Adipocyte (in vitro differentiated cells): ENCODE measurements around the gene CAMTA1.
"Not testable (repeated sequence)": the region's sequence is repeated elsewhere in the genome, so short reads cannot be mapped to it uniquely, and the experiment has no call there.

Experiments
- DNase-seq: peaks from one replicate; pipeline ENCODE4 v3.0.0-alpha.2; 2015; ENCODE audit warnings: low read depth
- H3K27me3 ChIP-seq: replicated peaks from 2 replicates; pipeline ENCODE4 v1.7.0; 2013; ENCODE audit warnings: mild to moderate bottlenecking, low read length, moderate library complexity; ENCODE audit not compliant: control insufficient read depth, insufficient read depth
- H3K36me3 ChIP-seq: 2 replicates; pipeline ENCODE4 v1.7.0; 2013; ENCODE audit warnings: low read length, mild to moderate bottlenecking, moderate library complexity; ENCODE audit not compliant: control insufficient read depth, insufficient read depth, severe bottlenecking
- H3K4me1 ChIP-seq: 2 replicates; pipeline ENCODE4 v1.7.0; 2013; ENCODE audit warnings: mild to moderate bottlenecking, low read length, moderate library complexity; ENCODE audit not compliant: control insufficient read depth, insufficient read depth
- H3K4me3 ChIP-seq: 2 replicates; pipeline ENCODE4 v1.7.0; 2013; ENCODE audit warnings: mild to moderate bottlenecking, low read length, moderate library complexity
- H3K9ac ChIP-seq: 2 replicates; pipeline ENCODE4 v1.7.0; 2013; ENCODE audit warnings: mild to moderate bottlenecking, low read length, moderate library complexity
- H3K9me3 ChIP-seq: 2 replicates; pipeline ENCODE4 v1.7.0; 2013; ENCODE audit warnings: mild to moderate bottlenecking, low read length, moderate library complexity; ENCODE audit not compliant: control insufficient read depth

The CAMTA1 gene

DNA sequence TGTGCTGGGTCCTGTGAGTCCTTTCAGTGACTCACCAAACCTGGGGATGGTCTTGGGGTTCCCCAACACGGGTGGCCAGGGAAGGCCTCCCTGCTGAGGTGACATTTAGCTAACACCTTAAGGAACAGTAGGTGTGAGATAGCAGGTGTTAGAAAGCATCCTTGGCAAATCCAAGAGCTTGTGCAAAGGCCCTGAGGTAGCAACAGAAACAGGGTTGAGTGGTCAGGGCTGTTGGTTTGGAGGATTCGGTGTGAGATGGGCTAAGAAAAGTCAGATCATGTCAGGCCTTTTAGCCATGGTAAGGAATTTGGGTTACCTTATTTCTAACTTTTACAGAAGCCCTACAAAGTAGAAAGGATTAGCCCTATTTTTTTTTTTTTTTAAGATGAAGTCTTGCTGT lies 343.0 kb downstream of the CAMTA1 start:
- Histone ChIP-seq H3K27me3 (peaks cover 16% of the 10 kb centered on the region), H3K9ac (no peak overlapping the region), H3K4me1 (peaks cover 3% of the 10 kb centered on the region), H3K36me3 (no peaks in the 10 kb centered on the region), H3K4me3 (no peak overlapping the region), H3K9me3 (peaks cover 4% of the 10 kb centered on the region)
- no peak for DNase-seq

DNA sequence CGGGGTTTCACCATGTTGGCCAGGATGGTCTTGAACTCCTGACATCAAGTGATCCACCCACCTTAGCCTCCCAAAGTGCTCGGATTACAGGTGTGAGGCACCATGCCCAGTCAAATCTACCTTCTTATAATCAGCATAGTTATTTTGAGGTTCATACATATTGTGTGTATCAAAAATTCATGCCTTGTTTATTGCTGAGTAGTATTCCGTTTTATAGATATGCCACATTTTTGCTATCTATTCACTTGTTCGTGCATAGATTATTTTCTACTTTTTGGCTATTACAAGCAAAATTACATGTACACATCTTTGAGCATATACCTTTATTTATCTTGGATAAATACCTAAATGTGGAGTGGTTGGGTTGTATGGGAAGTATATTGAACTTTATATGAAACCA lies 344.9 kb downstream of the CAMTA1 start:
- H3K9ac ChIP-seq, result no peak overlapping the region

DNA sequence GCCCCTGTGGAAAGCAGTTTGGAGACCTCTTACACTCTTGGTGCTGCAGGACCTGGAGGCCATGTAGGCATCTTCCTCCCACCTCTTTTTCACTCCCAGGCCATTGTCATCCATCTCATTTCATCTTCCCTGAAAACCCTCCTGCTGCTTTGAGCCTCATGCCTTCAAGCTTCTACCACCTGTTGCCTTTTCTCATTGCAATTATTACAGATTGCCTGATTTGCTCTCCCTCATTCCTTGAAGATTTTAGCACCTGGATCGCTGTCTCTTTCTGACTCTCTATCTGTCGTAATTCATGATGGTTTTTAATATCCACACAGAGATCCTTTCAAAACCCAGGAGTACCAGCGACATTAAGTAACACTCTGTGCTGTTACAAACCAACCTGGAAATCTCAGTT lies 350.2 kb downstream of the CAMTA1 start:
- no peak for DNase-seq
- no peak overlapping the region for H3K9ac ChIP-seq
- no peak overlapping the region for H3K4me3 ChIP-seq
- peaks cover 8% of the 10 kb centered on the region for H3K27me3 ChIP-seq
- H3K4me1 ChIP-seq, result no peaks in the 10 kb centered on the region
- H3K9me3 ChIP-seq, result no peaks in the 10 kb centered on the region
- H3K36me3 ChIP-seq, result no peaks in the 10 kb centered on the region

More for the DNA sequence above, 344.9 kb downstream of the CAMTA1 start:
- Histone ChIP-seq H3K27me3 (peaks cover 4% of the 10 kb centered on the region), H3K4me1 (peaks cover 3% of the 10 kb centered on the region), H3K36me3 (no peaks in the 10 kb centered on the region), H3K9me3 (peaks cover 4% of the 10 kb centered on the region), H3K4me3 (no peak overlapping the region)
- DNase-seq, result no peak

DNA sequence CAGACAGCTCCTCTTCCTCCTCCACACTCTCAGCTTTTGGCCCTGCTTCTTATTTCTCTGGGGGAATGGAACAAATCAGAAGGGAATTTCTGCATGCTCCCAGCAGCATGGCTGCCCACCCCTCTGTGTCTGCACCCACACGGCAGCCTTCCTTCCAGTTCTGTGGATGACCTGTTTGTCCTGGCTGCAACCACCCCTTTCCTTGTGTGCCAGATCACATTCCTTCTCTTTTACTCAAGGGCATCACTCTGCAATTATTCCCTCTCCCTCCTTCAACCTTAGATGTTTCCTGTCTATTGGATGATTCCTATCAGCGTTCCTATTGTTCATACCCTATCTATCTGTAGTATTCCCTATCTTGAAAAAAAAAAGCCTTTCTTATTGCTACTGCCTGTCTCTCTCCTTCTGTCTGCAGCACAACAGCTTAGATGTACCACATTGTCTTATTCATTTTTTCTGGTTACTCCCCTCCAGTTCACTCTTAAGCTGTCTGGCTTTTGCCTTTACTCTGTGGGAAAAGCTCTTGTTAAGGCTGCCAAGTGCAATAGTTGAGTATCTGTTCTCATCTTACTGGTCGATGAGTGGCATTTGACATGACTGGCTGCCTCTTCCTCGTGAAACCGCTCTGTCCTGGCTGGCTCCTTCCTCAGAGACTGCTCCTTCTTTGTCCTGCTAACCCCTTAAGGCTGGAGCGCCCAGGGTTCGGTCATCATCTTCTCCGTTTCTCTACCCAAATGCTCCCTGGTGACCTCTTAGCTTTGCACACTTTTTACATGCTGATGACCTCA lies 351.1 kb downstream of the CAMTA1 start:
- no peaks in the 10 kb centered on the region for H3K4me1 ChIP-seq
- no peak for DNase-seq
- peaks cover 8% of the 10 kb centered on the region for H3K27me3 ChIP-seq
- H3K9me3 ChIP-seq, result no peaks in the 10 kb centered on the region
- H3K36me3 ChIP-seq, result no peaks in the 10 kb centered on the region
- H3K9ac ChIP-seq, result no peak overlapping the region
- H3K4me3 ChIP-seq, result no peak overlapping the region

DNA sequence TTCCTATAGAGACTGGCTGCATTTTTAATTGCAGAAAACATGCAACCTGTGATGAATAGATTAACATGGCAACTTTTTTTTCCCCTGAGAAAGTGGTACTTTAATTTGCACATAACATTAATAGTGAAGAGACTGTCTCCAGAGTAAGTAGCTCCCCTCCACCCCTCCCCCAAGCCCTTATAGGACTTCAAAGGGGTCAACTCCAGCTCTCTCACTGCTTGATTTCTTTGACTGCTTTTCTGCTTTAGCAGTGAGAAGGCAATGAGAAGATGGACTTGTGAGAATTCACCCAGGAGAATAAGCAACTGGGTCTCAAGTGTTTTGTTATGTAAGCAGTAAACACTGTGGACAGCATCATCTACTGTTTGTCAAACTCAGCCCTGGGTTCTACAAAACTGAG lies 355.0 kb downstream of the CAMTA1 start:
- Histone ChIP-seq H3K4me3 (no peak overlapping the region), H3K9me3 (no peaks in the 10 kb centered on the region), H3K9ac (no peak overlapping the region), H3K4me1 (no peaks in the 10 kb centered on the region), H3K27me3 (peaks cover 21% of the 10 kb centered on the region), H3K36me3 (no peaks in the 10 kb centered on the region)
- no peak for DNase-seq

DNA sequence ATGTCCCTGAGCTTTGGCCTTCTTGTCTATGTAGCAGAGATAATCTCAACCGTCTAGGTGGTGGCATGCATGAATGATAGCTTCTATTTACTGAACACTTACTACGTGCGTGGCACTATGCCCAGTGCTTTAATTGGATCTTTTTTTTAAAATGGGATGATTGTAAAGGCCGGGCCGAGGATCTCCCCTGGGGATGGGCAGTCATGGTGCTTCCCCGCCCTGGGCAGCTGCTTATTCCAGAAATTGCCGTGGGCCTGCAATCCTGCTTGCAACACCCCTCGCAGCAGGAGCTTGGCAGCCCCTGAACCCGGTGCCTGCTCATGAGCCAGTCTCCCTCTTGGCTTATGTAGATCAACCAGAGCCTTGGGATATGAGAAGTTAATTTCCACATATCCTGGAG lies 360.7 kb downstream of the CAMTA1 start:
- no peak for DNase-seq
- no peak overlapping the region for H3K4me3 ChIP-seq
- H3K27me3 ChIP-seq, result peaks cover 36% of the 10 kb centered on the region
- no peaks in the 10 kb centered on the region for H3K9me3 ChIP-seq
- H3K4me1 ChIP-seq, result peaks cover 4% of the 10 kb centered on the region
- H3K36me3 ChIP-seq, result no peaks in the 10 kb centered on the region
- no peak overlapping the region for H3K9ac ChIP-seq

DNA sequence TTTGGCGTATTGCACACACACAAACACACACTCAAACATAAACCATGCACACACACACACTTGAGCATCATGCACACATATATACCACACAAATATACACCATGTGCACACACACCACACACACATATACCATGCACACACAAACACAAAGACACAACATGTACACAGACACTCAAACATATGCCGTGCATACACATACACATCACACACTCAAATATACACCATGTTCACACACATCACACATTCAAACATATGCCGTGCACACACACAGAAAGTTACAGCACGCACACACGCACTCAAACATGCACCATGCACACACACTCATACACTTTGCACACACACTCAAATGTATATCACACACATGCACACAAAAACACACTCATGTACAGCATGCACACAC lies 361.5 kb downstream of the CAMTA1 start:
- Histone ChIP-seq H3K9me3 (no peaks in the 10 kb centered on the region), H3K27me3 (peaks cover 42% of the 10 kb centered on the region), H3K36me3 (no peaks in the 10 kb centered on the region), H3K9ac (no peak overlapping the region), H3K4me3 (no peak overlapping the region), H3K4me1 (peaks cover 4% of the 10 kb centered on the region)
- no peak for DNase-seq

DNA sequence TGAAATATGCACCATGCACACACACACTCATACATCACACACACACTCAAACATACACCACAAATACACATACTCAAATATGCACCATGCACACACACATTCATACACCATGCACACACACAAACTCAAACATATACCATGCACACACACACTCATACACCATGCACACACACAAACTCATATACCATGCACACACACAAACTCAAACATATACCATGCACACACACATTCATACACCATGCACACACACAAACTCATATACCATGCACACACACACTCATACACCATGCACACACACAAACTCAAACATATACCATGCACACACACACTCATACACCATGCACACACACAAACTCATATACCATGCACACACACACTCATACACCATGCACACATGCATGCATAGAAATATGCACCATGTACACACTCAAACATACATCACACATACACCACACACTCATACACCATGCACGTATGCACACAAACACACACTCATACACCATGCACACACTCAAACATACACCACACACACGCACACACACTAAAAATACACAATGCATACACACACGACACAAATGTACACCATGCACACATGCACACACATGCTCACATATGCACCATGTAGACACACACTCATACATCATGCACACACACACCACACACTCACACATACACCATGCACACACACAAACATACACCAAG lies 362.5 kb downstream of the CAMTA1 start:
- not testable (repeated sequence) for H3K4me3 ChIP-seq, H3K4me1 ChIP-seq, H3K9ac ChIP-seq, DNase-seq, H3K9me3 ChIP-seq, H3K36me3 ChIP-seq
- H3K27me3 ChIP-seq, result peaks cover 43% of the 10 kb centered on the region

DNA sequence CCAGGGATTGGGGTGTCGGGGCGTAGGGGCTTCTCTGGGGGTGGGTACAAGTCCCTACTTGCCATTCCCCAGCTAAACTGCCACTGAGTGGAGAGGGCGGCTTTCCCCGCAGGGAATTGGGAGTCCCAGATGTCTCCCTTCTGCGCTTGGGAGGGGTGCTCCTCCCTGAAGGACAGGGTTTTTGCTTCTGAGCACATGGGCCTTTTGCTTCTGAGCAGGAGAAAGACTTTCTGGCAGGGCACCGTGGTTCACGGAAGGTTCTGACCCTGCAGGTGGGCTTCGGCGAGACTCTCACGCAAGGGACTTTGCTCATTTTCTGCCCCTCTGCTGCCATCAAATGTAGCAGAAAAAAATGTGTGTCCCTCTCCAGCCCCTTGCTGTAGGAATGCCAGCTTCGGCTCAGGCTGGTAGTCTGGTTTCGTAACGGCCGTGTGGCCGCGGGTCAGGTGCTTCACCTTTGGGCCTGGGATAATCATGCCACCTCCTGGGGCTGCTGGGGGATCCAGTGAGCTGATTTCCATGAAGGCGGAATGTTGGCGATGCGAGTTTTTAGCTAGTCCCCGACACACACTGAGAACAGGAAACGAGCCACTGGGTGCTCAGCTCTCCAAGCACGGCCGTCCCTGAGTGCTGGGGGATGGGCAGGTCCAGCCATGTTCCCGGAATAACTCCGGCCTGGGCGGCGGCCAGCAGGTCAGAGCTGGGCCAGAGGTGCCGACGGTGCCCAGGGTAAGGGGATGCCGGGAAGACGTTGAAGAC lies 364.0 kb downstream of the CAMTA1 start:
- no peak for DNase-seq
- Histone ChIP-seq H3K4me3 (no peak overlapping the region), H3K36me3 (no peaks in the 10 kb centered on the region), H3K9ac (no peak overlapping the region), H3K27me3 (peaks cover 51% of the 10 kb centered on the region), H3K4me1 (peaks cover 4% of the 10 kb centered on the region), H3K9me3 (no peaks in the 10 kb centered on the region)

DNA sequence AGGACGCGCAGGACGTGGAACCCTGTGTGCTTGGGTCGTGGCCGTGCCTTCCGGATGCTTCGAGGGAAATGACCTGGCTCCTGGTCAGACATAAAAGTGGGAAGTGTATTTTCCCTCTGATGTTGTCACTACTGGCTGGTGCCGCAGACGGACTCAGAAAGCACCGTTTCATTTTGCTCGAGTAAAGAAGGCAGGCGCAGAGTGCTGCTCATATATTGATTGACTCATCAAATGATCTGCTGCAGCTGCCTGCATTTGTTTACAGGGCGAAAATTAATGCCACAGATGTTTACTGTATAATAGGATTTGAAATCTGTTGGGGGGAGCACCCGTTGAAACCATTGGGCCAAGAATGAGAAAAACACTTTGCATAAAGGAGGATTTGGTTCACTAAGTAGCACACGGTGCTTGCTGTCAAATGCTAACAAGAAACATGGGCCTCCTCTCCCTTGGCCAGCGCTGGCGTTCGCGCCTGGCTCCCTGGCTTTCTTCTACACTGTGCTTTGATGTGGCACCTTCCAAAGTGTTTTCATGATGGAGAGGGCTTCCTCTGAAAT lies 365.5 kb downstream of the CAMTA1 start:
- peaks cover 44% of the 10 kb centered on the region for H3K27me3 ChIP-seq
- peaks cover 4% of the 10 kb centered on the region for H3K4me1 ChIP-seq

DNA sequence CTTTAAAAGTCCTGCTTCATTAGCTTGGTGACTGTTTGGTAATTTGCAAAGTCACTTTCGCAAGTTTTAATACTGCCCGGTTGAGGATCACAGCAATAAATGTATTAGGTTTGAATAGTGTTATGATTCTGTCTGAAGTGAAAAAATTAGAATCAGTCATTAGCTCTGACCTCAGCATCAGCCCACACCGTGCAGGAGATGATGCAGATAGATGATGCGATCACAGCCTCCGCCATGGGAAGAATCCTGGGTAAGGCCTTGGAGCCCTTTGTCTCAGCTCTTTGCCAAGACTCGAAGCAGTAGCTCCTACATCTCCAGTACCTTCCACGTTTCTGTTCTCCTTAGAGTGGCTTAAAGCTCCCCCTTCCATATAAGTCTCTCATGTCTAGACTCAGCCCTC lies 366.7 kb downstream of the CAMTA1 start:
- Histone ChIP-seq H3K9me3 (no peaks in the 10 kb centered on the region), H3K4me3 (no peak overlapping the region), H3K36me3 (no peaks in the 10 kb centered on the region), H3K4me1 (peaks cover 4% of the 10 kb centered on the region), H3K27me3 (peaks cover 44% of the 10 kb centered on the region), H3K9ac (no peak overlapping the region)
- DNase-seq, result no peak

More for the DNA sequence above, 365.5 kb downstream of the CAMTA1 start:
- no peak overlapping the region for H3K4me3 ChIP-seq
- no peak for DNase-seq
- H3K36me3 ChIP-seq, result no peaks in the 10 kb centered on the region
- no peak overlapping the region for H3K9ac ChIP-seq
- H3K9me3 ChIP-seq, result no peaks in the 10 kb centered on the region
